ENCODE results near the gene TCOF1. TPM values are rescaled to one million over a fixed set of nuclear protein-coding genes. Genes with fewer than 3 reads are reported as not detected.

The TCOF1 gene
- total RNA-seq, 1 donor from 2014 or later = 32.5 TPM

DNA sequence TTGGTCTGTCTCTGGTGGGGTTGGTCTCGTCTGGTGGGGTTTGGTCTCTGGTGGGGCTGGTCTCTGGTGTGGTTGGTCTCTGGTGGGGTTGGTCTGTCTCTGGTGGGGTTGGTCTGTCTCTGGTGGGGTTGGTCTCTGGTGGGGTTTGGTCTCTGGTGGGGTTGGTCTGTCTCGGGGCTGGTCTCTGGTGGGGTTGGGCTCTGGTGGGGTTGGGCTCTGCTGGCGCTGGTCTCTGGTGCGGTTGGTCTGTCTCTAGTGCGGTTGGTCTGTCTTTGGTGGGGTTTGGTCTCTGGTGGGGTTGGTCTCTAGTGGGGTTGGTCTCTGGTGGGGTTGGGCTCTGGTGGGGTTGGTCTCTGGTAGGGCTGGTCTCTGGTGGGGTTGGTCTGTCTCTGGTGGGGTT is 71.5 kb downstream of the TCOF1 start:
- H3K27me3 Mint-ChIP-seq (ENCODE audit: unreplicated experiment) = peaks cover 4% of the 10 kb centered on the region
- no peak for DNase-seq (ENCODE audit: extremely low spot score, unreplicated experiment)
- H3K4me1 Mint-ChIP-seq (ENCODE audit: unreplicated experiment) = peaks cover 6% of the 10 kb centered on the region
- TF ChIP-seq, protein P1, sequence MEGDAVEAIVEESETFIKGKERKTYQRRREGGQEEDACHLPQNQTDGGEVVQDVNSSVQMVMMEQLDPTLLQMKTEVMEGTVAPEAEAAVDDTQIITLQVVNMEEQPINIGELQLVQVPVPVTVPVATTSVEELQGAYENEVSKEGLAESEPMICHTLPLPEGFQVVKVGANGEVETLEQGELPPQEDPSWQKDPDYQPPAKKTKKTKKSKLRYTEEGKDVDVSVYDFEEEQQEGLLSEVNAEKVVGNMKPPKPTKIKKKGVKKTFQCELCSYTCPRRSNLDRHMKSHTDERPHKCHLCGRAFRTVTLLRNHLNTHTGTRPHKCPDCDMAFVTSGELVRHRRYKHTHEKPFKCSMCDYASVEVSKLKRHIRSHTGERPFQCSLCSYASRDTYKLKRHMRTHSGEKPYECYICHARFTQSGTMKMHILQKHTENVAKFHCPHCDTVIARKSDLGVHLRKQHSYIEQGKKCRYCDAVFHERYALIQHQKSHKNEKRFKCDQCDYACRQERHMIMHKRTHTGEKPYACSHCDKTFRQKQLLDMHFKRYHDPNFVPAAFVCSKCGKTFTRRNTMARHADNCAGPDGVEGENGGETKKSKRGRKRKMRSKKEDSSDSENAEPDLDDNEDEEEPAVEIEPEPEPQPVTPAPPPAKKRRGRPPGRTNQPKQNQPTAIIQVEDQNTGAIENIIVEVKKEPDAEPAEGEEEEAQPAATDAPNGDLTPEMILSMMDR (IDR thresholded peaks at IDR 0.05) = no peak
- H3K4me3 Mint-ChIP-seq (ENCODE audit: unreplicated experiment) = no peak overlapping the region
- no peaks in the 10 kb centered on the region for H3K9me3 Mint-ChIP-seq (ENCODE audit: unreplicated experiment)
- H3K27ac Mint-ChIP-seq (ENCODE audit: unreplicated experiment) = no peak overlapping the region
- H3K36me3 Mint-ChIP-seq (ENCODE audit: unreplicated experiment) = no peaks in the 10 kb centered on the region

DNA sequence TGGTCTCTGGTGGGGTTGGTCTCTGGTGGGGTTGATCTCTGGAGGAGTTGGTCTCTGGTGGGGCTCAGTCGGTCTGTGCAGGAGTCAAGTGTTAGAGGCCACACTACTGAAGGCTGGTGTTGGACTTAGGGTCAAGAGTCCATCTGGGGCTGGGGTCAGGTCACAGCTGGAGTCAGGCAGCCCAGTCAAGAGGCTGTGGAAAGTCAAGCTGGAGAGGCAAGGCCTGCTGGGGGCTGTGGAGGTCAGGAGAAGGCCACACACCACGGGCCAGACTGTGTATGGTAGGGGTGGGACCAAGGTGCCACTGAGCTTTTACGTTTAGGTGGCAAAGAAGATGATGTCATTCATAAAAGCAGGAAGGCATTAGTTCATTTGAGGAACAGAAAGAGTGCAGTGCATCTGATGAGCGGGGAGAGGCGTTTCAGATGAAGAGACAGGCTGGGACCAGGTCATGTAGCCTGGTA is 71.9 kb downstream of the TCOF1 start:
- H3K36me3 Mint-ChIP-seq (ENCODE audit: unreplicated experiment) = no peaks in the 10 kb centered on the region
- no peak for DNase-seq (ENCODE audit: extremely low spot score, unreplicated experiment)
- no peaks in the 10 kb centered on the region for H3K9me3 Mint-ChIP-seq (ENCODE audit: unreplicated experiment)
- H3K4me3 Mint-ChIP-seq (ENCODE audit: unreplicated experiment) = no peak overlapping the region
- TF ChIP-seq, protein P1 (IDR thresholded peaks at IDR 0.05) = no peak
- no peak overlapping the region for H3K27ac Mint-ChIP-seq (ENCODE audit: unreplicated experiment)
- peaks cover 4% of the 10 kb centered on the region for H3K27me3 Mint-ChIP-seq (ENCODE audit: unreplicated experiment)
- H3K4me1 Mint-ChIP-seq (ENCODE audit: unreplicated experiment) = peaks cover 6% of the 10 kb centered on the region

DNA sequence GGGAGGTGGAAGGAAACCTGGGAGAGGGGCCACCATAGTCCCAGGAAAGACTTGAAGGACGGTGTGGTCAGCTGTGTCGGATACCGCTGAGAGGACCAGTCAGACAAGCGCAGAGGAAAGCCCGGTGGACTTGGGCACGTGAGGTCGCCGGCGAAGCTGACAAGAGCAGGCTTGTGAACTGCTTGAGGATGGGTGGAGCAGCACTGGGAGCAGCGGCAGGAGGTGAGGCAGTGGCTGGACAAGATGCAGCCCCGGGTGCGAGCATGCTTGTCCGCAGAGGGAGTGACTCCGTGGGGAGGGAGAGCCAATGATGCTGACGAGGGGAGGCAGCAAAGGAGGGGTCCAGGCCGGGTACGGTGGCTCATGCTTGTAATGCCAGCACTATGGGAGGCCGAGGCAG is 73.6 kb downstream of the TCOF1 start:
- H3K4me3 Mint-ChIP-seq (ENCODE audit: unreplicated experiment) = no peak overlapping the region
- TF ChIP-seq, protein P1 (IDR thresholded peaks at IDR 0.05) = no peak
- no peak for DNase-seq (ENCODE audit: extremely low spot score, unreplicated experiment)
- no peaks in the 10 kb centered on the region for H3K9me3 Mint-ChIP-seq (ENCODE audit: unreplicated experiment)
- H3K36me3 Mint-ChIP-seq (ENCODE audit: unreplicated experiment) = no peaks in the 10 kb centered on the region
- H3K27ac Mint-ChIP-seq (ENCODE audit: unreplicated experiment) = no peak overlapping the region
- no peaks in the 10 kb centered on the region for H3K27me3 Mint-ChIP-seq (ENCODE audit: unreplicated experiment)
- peaks cover 9% of the 10 kb centered on the region for H3K4me1 Mint-ChIP-seq (ENCODE audit: unreplicated experiment)

DNA sequence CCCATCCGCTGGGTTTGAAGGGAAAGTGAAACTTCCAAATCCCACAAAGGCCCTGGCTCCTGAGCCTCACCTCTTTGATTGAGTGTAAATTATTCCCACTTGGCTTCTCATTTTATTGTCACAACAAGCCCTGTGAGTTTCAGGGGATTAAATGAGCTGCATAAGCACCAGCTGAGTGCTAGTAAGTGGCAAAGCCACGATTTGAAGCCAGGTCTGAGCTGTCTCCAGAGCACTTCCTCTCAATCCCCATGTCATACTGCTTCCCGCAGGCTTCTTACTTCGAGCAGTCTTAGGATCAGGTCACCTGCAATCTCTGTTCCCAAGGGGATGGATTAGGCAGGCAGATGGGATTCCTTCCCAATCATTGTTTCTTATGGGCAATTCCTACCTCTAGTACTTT is 74.1 kb downstream of the TCOF1 start:
- Mint-ChIP-seq H3K9me3 (ENCODE audit: unreplicated experiment) (no peaks in the 10 kb centered on the region), H3K27me3 (ENCODE audit: unreplicated experiment) (no peaks in the 10 kb centered on the region), H3K4me3 (ENCODE audit: unreplicated experiment) (no peak overlapping the region), H3K36me3 (ENCODE audit: unreplicated experiment) (no peaks in the 10 kb centered on the region), H3K27ac (ENCODE audit: unreplicated experiment) (no peak overlapping the region), H3K4me1 (ENCODE audit: unreplicated experiment) (peaks cover 11% of the 10 kb centered on the region)
- no peak for DNase-seq (ENCODE audit: extremely low spot score, unreplicated experiment)
- TF ChIP-seq, protein P1 (IDR thresholded peaks at IDR 0.05) = no peak

DNA sequence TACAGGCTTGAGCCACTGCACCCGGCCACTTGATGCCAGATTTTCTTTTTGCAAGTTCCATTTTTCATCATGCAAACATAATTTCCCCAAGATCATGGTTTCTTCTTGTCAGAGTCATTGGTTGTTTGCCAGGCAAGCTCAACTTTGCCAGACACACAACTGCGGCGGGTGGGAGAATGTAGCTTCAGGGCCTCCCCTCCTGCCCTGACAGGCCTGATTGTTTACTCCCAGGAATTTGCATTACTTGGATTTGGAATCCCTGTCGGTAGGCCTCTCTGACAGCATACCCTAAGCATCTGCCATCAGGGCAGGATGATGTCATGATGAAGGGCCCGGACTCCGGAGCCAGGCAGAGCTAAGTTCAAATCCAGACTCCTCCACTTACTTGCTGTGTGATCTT is 77.0 kb downstream of the TCOF1 start:
- no peak overlapping the region for H3K27ac Mint-ChIP-seq (ENCODE audit: unreplicated experiment)
- no peak for DNase-seq (ENCODE audit: extremely low spot score, unreplicated experiment)
- H3K27me3 Mint-ChIP-seq (ENCODE audit: unreplicated experiment) = no peaks in the 10 kb centered on the region
- H3K4me1 Mint-ChIP-seq (ENCODE audit: unreplicated experiment) = peaks cover 5% of the 10 kb centered on the region
- no peaks in the 10 kb centered on the region for H3K36me3 Mint-ChIP-seq (ENCODE audit: unreplicated experiment)
- no peaks in the 10 kb centered on the region for H3K9me3 Mint-ChIP-seq (ENCODE audit: unreplicated experiment)
- no peak overlapping the region for H3K4me3 Mint-ChIP-seq (ENCODE audit: unreplicated experiment)
- TF ChIP-seq, protein P1 (IDR thresholded peaks at IDR 0.05) = no peak
